Stimulated activated CD4-positive, alpha-beta T cell treated with anti-CD3 and anti-CD28 coated beads, Interleukin-2, amount 100 ng/mL, for 48 hours (primary cell): ENCODE data around the gene MCOLN3.
A peak's percentile ranks its signal among the peaks of the same experiment; 100 is the strongest.
"Not testable (repeated sequence)": the region's sequence is repeated elsewhere in the genome, so short reads cannot be mapped to it uniquely, and the experiment has no call there.

Experiments used
- DNase-seq, 2 donors: peaks; one replicate each; pipeline ENCODE4 v3.0.0-alpha.2; 2020

Gene MCOLN3

DNA sequence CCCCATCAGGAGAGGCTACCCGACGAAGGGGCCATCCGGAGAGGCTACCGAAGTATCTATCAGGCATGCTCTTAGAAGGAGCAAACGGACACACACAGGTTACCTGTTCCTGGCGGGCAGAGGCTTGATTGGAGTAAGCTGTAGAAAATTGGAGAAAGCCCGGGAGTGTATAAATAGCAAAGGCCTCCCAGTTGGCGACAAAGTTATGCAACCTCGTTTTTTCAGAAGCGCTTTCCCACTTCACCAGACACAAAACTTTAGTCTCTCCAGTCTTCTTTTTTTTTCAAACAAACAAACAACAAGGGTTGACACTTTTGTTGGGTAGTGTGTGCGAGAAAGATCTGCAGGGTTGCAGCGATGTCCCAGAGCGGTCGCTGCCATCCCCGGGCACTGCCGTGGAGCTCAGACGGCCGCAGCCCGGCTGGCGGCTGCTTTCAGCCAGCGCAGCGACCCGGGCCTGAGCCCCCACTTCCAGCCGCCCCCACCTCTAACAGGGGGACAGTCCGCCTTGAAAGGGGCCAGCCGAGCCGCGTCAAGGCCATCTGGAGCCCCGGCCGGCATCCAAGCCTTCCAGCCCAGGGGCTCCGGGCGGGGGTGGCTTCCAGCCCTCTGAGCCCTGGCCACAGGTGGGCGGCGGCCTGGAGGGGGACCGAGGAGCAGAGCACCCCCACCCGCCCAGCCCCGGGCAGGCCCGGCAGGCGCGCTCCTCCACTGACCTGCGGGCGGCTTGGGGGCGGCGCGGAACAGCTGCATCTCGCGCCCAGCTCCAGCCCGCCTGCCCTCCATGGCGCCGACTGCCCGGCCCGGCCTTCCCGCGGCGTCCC lies 616 bp downstream of the MCOLN3 start:
- no peak for DNase-seq

GRCh38 chr1:85047144-85047471 lies 1.2 kb downstream of the MCOLN3 start:
- no peak for DNase-seq

GRCh38 chr1:85042413-85042812 lies 5.9 kb downstream of the MCOLN3 start:
- no peak for DNase-seq

- no peak for DNase-seq
These were observed 6.5 kb downstream of the MCOLN3 start for GRCh38 chr1:85041793-85042192.

GRCh38 chr1:85033221-85033620 lies 15.1 kb downstream of the MCOLN3 start:
- DNase-seq = no peak

DNA sequence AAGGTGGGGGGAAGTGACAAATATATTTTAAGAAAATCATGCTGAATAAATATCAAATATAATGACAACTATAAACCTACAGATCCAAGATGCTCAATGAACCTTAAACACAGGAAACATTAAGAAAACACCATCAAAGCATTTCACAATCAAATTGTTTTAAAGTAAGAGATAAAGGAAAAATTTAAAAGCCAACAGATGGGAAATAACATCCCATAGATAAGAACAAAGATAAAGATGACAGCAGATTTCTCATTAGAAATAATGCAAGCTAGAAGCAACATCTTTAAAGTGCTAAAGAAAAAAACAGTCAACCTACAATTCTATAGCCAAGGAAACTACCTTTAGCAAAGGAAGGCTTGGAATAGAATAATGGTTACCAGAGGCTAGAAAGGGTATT lies 17.8 kb downstream of the MCOLN3 start:
- no peak for DNase-seq

- DNase-seq = no peak
These were observed 20.1 kb downstream of the MCOLN3 start for GRCh38 chr1:85028151-85028550.

GRCh38 chr1:85027242-85027983 lies 20.9 kb downstream of the MCOLN3 start:
- DNase-seq = no peak

- DNase-seq = no peak
These were observed 22.4 kb downstream of the MCOLN3 start for GRCh38 chr1:85025940-85026339.

DNA sequence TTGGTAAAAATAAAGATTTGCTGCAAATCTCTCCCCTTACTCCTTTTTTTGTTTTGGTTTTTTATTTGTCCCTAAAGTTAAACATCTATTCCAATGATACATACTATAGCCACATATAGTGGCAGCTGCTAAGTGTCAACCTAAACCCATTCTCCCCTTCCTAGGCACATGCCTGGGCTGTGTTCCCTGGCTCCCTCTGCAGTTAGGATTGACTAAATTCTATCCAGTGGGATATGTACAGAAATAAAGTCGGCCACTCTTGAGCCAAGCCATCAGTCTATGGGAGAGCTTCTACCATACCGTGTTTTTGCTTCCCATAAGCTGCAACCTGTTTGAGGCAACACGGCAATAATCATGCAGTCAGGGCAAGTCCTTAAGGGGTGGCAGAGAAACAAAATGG lies 23.6 kb downstream of the MCOLN3 start:
- no peak for DNase-seq

DNA sequence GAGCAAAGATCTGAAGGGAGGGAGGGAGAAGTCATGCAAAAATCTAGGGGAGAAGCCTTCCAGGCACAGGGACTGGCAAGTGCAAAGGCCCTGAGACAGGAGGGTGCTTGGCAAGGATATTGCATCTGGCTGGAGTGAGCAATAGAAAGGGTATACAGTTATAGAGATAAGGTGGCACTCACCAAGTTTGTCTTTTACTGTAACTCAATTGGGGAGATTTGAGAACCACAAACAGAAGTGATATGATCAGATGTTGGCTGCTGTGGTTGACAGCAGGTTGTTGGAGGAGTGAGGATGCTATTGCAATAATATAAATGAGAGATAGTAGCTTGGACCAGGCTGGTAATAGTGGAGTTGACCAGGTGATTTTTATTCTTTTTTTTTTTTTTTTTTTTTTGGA lies 25.6 kb downstream of the MCOLN3 start:
- DNase-seq = no peak

DNA sequence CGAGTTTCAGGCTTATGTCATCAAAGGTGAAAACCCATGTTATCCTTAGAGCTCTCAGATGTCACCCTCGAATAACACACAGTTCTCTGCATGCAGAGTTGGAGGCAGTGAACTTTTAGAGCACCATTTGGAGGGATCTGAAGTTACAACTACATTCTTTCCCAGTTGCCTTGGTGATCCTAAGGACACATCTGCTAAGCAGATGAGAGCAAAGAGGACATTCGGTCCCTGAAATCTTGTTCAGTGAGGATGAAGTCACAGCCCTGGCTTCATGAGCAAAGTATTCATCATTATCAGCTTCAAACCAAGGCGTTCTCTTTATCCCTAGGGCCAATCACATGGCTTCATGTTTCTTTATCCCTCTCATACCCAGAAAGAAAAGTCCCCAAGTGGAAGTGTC lies 28.3 kb downstream of the MCOLN3 start:
- no peak for DNase-seq

DNA sequence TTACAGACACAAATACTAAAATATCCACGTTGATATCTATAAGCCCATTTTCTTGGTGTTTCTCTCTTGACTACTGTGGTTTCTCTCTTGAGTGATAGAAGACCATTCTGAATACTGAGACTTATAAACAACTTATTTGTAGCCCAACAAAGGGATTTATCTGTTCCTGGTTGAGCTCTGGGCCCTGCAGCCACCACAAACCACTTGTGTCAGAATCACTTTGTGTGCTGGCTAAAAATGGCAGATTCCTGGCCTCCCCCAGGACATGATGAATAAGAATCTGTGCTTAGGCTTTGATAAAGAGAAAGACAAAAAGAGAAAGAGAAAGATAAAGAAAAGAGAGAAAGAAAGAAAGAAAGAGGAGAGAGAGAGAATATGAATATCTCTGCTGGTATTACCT lies 32.5 kb downstream of the MCOLN3 start:
- DNase-seq = no peak

DNA sequence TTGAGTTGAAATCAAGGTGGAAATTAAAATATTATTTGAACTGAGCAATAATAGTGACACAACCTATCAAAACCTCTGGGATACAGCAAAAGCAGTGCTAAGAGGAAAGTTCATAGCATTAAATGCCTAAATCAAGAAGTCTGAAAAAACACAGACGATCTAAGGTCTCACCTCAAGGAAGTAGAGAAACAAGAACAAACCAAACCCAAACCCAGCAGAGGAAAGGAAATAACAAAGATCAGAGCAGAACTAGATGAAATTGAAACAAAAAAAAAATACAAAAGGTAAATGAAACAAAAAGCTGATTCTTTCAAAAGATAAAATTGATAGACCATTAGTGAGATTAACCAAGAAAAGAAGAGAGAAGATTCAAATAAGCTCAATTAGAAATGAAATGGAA lies 42.7 kb downstream of the MCOLN3 start:
- DNase-seq = not testable (repeated sequence)

- DNase-seq = no peak
These were observed 46.6 kb downstream of the MCOLN3 start for GRCh38 chr1:85001742-85002141.

DNA sequence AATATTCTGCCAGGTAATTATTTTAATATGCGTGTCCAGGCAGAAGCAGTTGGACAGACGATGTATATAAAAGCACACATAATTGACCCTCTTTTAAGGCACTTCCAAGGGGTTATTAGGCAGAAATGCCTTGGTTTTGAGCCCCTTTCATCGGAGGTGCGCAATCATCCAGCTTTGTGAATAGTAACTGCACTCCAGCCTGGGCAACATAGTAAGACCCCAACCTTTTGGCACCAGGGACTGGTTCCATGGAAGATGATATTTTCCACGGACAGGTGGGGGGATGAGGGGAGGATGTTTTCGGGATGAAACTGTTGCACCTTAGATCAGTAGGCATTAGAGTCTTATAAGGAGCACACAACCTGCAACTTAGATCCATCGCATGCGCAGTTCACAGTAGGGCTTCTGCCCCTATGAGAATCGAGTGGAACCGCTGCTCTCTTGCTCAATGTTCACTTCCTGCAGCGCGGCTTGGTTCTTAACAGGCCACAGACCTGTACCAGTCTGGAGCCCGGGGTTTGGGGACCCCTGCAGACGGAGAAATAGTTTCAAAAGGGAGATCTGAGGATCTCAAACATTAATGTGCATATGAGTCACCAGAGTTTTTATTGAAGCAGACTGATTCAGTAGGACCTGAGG lies 49.5 kb downstream of the MCOLN3 start:
- DNase-seq = no peak

GRCh38 chr1:84997667-84998600 lies 50.4 kb downstream of the MCOLN3 start:
- no peak for DNase-seq

DNA sequence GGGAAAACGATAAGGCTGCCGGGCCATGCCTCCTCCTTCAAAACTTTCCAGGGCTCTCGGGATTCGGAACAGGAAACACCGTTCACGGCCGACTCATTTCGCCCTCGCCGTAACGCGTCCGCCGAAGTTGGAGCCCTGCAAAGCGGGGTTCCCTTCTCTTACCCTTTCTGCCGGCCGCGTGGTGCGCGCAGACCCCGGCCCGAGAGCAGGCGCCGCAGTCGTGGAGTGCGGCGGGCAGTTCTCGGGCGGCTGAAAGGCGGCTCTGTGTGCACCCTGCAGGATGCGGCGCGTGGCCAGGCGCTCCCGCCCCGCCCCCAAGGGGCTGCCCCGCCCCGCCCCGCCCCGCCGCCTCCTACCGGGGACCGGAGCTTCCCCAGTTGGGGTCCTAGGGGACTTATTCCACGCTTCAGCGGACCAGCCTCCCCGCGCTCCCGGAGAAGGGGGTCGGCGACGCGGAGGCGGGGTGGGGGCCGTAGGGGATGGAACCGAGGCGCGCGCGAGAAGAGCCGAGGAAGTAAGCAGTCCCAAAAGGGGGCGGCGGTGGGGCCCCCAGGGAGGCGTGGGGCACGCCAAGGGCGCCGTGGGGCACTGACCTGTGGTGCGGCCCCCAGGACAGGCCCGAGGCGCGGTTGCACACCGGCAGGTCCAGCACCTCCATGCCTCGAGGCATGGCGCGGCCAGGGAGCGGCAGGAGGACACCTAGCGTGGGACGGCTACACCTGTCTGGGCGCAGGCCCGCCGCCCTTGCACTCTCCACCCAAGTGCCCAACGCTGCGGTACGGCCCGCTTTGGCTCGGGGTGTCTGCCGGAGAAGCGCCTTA lies 51.2 kb downstream of the MCOLN3 start, which contains the start of gene MCOLN2:
TSS of gene MCOLN2 (minus strand) at position 268 of the 821 bp plus-strand sequence. CDS start at position 27, 241 bp downstream.
- peak in 1 of 2 donors; percentile 53 for DNase-seq

- DNase-seq = no peak
These were observed 52.6 kb downstream of the MCOLN3 start for GRCh38 chr1:84995484-84996334.

DNA sequence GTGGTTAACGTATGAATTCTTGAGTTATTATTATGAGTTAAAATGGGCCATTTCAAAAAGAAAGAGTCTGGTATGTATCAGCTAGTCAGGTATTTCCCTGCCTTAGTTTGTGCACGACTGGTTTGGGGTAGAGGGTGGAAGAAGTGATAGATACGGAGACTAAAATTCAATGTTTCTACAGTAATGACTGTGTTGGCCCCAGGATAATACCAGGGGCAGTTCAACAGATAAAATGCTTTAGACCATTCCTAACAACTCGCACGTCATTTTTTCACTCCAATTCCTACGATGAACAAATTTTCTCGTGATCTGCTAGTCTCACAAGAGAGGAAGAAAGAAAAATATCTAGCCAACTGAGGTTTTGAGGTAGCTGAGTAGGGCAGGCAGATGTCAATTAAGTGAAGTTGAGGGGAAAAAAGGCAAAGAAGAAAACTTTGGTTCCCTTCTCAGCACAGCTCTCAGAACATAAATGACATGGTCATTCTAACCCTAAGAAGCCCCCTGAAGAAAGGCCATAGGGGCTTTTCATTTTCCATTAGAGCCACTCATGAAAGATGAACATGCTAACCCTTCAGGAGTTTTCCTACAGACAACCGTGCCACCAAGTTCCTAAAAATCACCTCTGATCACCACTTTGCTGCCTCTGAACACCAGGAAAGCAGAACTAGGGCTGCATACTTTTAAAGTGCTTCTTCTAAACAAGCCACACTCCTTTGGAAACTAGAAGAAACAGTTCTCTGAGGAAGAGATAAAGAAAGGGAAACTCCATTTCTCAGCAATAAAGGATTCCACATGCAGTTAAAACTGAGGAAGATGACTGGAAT lies 57.0 kb downstream of the MCOLN3 start:
- no peak for DNase-seq
